GM19468 (cell line): ENCODE data around the gene H2BW2.
"Not testable (repeated sequence)": the region's sequence is repeated elsewhere in the genome, so short reads cannot be mapped to it uniquely, and the experiment has no call there.

Experiments
- ATAC-seq: cut with Tn5 transposase; IDR thresholded peaks from one replicate; pipeline ENCODE4 v1.9.1; 2021; ENCODE audit warnings: mild to moderate bottlenecking, moderate library complexity, moderate number of reproducible peaks; ENCODE audit not compliant: unreplicated experiment; ENCODE audit errors: extremely low read depth

H2BW2 gene

DNA sequence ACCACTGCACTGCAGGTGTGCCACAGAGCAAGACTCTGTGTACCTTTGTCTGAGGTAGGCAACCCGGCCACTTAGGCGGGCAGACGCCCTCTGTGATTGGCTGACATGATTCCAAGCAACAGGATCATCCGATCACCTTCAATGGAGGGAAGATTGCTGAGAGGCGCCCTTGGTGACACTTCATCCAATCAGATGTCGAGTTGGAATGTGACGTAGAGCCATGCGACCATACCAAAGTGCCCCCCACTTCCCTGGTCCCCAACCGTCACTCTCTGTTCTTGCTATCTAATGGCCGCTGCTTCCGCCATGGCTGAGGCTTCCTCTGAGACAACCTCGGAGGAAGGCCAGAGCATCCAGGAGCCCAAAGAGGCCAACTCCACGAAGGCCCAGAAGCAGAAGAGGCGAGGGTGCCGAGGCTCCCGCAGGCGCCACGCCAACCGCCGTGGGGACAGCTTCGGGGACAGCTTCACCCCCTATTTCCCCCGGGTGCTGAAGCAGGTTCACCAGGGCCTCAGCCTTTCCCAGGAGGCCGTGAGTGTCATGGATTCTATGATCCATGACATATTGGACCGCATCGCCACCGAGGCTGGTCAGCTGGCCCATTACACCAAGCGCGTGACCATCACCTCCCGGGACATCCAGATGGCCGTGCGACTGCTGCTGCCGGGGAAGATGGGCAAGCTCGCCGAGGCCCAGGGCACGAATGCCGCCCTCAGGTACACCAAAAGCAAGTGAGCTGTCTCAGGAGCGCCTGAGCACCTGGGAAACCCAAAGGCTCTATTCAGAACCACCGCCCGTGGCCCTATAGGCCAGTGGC lies at the start of gene H2BW2:
Gene H2BW2 (plus strand): TSS at position 268 of the 817 bp plus-strand sequence. CDS start 39 bp downstream, at position 307.
- no peak for ATAC-seq

DNA sequence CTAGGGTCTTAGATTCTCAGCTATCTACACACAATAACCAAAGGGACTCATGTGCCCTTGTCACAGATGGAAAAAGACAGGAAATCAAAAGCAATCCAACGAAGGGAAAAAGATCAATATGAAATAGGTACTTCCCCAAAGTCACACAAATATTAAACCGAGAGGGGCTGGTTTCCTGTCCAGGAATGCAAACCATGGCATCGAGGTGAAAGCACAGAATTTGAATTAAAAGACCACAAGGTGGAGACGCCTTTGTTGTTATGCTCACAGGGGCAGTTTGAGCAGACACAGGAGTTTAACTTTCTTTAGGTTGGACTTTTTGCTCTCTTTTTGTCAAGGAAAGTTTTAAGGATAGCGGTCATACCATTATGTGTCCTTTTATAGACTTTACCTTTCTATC lies 40.5 kb upstream of the H2BW2 start:
- peak; percentile 58 for ATAC-seq

DNA sequence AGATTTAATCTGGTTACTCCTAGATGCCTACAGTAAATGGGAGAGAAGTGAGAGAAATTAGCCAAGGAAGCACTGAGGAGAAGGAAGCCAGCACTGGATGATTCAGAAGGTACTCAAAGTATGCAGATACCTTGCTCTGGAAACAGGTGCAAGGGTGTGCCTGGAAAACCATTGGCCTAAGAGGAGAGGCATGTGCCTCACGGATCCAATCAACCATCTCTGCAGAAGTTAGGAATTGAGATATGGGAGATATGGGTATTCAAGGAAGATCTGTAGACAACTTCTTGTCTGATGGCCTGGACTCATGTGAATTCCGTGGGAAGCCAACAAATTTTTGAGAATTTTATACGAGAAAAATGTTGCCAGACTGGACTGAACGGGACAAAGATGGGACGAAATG lies 30.9 kb upstream of the H2BW2 start:
- ATAC-seq: no peak

DNA sequence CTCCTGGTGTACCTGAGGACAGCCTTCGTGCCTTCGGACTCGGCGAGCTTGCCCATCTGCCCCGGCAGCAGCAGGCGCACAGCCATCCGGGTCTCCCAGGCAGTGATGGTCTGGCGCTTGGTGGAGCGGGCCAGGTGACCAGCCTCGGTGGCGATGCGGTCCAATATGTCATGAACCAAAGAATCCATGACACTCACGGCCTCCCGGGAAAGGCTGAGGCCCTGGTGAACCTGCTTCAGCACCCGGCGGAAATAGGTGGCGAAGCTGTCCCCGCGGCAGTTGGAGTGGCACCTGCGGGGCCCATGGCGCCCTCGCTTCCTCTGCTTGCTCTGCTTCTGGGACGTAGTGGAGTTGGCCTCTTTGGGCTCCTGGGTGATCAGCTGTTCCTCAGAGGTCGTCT lies 26.6 kb upstream of the H2BW2 start:
- no peak for ATAC-seq

DNA sequence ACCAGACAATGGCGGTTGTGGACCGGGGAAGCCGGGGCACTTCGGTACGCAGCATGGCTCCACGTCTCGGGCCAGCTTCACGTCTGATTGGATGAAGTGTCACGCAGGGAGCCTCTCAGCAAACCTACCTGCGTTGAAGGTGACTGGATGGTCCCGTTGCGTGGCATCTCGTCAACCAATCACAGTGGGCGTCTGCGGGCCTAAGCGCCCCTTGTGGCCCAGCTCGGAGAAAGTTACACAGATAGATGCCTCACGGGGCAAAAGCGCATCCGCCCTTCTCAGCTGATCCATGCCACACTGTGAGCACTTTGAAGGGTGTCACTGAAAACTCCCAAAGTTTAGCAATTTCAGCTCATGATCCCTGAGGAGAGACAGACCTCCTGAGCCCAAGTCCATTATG lies 26.1 kb upstream of the H2BW2 start, which contains the start of gene H2BW1:
Gene H2BW1 (minus strand): TSS at position 103 of the 400 bp plus-strand sequence. CDS start 132 bp downstream, outside the sequence.
- ATAC-seq: no peak

DNA sequence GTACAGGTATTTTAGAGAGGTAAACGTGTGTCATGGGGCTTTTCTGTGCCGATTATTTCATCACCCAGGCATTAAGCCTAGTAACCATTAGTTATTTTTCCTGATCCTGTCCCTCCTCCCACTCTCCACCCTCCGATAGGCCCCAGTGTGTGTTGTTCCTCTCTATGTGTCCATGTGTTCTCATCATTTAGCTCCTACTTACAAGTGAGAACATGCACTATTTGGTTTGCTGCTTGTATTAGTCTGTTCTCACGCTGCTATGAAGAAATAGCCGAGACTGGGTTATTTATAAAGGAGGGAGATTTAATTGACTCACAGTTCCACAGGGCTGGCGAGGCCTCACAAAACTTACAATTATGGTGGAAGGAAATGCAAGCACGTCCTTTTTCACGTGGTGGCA lies 24.2 kb upstream of the H2BW2 start:
- ATAC-seq: not testable (repeated sequence)

DNA sequence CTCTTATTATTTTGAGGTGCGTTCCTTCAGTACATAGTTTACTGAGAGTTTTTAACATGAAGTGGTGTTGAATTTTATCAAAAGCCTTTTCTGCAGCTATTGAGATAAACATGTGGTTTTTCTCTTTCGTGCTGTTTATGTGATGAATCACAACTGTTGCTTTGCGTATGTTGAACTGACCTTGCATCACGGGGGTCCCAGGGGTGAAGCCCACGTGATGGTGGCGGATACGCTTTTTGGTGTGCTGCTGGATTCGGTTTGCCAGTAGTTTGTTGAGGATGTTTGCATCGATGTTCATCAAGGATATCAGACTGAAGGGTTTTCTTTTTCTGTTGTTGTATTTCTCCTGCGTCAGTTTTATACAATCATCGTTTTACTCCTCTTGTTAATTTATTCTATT lies 21.6 kb upstream of the H2BW2 start:
- no peak for ATAC-seq

DNA sequence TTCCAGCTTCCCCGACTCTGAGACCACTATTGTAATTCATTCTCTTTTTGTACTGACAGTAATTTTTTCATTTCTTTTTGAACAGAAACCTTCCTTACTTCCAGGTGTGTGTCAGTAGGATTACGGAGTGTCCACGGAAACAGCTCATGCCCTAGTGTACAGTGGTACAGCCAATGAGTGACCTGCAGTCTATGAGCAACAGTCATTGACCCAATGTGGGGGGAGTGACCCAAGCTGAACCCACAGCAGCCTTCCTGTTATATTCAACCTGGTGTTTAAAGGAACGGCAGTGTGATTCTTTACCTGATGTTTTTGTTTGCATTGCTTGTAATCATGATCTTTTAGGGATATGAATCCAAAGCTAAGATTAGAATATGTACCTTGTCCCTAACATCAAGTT lies 1.2 kb downstream of the H2BW2 start:
- ATAC-seq: no peak

DNA sequence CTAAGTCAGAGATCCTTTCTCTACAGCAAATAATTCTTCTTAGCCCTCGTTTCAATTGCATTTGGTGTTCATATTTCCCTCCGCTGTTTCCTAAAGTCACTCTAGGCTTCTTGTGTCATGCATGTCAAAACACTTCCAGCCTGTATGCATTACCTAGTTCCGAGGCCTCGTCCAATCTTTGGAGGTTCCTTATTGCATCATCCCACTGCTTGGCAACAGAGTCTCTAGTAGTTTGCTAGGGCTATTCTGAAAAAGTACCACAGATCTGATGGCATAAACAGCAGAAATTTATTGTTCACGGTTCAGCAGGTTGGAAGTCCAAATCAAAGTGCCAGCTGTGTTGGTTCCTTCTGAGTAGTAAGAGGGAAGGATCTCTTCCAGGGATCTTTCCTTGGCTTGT lies 5.9 kb downstream of the H2BW2 start:
- no peak for ATAC-seq

DNA sequence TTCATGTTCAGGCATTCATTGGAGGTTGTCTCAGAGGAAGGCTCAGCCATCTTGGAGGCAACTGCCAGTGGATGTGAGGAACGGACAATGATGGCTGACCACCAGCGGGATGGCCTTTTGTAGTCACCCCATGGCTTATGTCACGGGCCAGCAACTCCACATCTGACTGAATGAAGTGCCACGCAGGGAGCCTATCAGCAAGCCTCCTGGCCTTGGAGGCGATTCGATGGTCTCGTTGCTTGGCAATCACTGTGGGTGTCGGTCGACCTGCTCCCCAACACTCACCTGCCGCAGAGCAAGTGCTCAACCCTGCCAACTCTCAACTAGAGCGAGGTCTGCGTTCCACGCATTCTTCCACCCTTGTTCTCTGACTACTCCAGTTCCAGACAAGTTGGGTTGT lies 7.4 kb downstream of the H2BW2 start:
- no peak for ATAC-seq

DNA sequence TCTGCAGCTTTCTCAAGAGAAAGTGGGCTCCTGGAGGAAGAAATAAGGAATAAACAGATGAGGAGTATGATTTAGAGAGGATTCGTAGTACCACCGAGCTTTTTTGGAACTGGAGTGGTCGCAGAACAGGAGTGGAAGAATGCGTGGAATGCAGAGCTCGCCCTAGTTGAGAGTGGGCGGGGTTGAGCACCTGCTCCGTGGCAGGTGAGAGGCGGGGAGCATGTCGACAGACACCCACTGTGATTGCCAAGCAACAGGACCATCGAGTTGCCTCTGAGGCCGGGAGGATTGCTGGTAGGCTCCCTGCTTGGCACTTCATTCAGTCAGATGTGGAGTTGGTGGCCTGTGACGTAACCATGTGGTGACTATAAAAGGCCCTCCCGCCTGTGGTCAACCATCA lies 15.2 kb downstream of the H2BW2 start:
- not testable (repeated sequence) for ATAC-seq

DNA sequence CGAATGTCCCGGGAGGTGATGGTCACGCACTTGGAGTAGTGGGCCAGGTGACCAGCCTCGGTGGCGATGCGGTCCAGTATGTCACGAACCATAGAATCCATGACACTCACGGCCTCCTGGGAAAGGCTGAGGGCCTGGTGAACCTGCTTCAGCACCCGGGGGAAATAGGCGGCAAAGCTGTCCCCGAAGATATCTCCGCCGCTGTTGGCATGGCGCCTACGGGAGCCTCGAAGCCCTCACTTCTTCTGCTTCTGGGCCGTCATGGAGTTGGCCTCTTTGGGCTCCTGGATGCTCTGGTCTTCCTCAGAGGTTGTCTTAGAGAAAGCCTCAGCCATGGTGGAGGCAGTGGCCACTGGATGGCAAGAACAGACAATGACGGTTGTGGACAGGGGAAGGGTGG lies 22.9 kb downstream of the H2BW2 start:
- ATAC-seq: not testable (repeated sequence)

DNA sequence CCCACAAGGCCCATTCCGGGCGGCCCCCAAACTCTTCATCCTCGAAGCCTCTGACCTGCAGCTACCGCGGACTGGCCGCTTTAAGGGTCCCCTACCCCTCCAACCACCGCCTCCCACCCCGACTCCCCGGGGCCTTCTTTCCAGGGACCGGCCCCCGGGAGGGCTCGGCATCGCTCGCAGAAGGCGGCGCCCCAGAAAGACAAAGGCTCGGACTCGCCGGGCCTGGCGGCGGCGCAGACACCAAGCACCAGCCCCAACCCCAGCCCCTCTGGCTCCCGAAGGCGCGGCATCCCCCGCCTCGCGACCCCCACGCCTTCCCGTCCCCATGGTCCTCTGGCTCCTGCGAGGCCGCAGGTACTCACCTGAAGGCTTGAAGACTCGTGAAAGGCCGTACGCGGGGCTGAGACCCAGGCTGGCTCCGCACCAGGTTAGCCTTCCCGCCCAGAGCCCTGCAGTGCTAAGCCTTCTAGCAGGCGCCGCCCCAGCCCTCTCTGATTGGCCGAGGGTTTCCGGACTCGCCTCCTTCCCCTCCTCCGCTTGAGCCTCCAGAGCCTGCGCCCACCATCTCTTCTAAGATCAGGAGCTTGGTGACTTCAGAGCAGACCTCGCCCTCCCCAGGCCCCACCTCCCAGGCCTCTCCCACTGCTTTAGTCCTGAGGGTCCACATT lies 36.2 kb downstream of the H2BW2 start, which contains the start of gene TMSB15C:
Gene TMSB15C (minus strand): TSS at position 459 of the 668 bp plus-strand sequence.
- peak; percentile 75 for ATAC-seq

DNA sequence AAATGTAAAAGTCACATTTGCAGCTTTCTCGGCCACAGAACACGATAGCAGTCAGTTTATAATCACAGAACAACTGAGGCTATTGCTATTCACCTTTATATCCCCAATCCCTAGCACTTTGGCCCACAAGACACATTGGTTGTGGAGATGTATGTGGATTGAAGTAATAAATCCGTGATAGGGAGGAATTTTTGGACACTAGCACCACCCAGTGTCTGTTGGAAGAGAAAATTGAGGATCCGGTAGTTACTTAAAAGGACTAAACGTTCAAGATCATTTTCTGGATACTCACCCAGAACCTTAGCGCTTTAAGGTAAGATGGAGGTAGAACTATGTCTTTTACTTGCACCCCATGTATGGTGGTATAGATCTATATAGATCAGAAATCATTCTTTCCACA lies 38.1 kb downstream of the H2BW2 start:
- not testable (repeated sequence) for ATAC-seq

DNA sequence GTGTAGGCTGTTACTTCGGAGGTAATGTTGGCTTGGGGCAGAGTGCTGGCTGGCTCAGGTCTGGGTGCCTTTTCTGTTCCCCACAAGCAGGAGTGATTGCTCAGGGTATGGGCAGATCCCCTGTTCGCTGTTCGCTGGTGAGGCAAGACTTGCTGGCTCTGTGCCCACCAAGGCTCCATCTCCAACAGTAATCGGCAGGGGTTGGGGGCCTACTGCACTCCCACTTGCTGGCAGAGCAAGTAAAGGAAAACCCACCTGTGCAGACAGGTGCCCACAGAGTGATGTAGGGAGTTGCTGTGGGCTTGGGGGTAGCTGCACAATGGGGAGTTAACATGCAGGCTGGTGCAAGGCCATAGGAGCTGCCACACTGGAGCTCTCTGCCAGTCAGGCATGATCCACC lies 44.3 kb downstream of the H2BW2 start:
- ATAC-seq: no peak

DNA sequence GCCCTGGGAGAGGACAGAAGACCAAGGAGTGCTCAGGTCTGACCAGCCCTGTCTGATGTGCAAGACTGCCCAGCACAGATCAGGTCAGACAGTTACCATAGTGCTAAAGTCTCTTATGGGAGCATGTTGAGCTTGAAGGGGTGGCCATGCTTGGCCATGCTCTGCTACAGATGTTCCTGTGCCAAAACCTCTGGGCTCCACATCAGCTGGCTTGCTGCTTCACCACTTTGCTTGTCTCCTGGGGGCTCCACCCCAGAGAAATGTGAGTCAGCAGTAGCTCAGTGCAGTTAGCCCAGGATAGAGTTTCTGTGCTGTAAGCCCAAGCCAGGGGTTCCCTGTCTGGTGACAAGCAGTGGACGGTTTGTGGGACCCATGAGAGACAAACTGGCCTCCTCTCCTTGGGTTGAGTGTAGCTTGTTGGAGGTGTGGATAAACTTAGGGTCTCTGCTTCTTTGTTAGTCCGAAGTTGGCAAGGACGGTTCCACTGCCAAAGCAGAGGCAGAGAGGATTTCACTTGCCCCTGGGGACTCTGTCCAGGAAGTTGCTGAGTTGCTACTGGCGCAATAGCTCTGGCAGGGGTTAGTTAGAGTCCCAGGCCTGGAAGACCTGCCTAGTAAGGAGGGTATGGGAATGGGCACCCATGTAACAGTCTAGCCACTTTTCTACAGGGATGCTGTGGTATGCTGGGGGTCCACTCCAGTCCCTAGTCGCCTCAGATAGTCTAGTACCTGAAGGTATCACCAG lies 45.0 kb downstream of the H2BW2 start:
- no peak for ATAC-seq

DNA sequence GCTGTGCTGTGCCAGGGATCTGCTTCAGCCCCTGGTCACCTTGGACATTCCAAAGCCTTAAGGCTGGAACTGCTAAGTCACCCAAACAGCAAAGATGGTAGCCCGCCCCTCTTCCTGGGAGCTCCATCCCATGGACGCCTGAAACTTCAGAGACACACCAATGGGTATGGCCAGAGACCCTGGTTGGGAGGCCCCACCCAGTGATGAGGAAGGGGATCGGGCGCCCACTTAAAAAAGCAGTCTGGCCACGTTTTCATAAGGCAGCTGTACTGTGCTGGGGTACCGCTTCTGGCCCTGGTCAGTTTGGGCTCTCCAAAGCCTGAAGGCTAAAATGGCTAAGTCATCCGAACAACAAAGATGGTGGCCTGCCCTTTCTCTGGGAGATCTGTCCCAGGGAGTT lies 45.7 kb downstream of the H2BW2 start:
- ATAC-seq: no peak

DNA sequence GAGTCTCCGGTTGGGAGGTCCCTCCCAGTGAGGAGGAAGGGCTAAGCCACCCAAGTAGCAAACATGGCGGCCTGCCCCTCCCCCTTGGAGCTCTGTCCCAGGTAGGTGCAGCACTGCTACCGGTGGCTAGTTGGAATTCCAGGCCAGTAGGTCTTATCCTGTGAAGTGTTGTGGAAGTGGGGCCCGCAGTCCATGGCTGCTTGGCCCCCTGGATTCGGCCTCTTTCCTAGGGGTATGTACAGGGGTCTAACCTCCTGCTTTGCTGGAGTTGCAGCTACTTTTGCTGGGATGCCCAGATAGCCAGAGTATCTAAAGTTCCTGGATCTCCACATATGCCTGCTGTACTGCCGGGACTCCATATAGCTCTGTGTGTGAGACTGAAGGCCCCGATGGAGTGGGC lies 46.2 kb downstream of the H2BW2 start:
- no peak for ATAC-seq
